HFFc6 (cell line): Measurements from ENCODE around the gene PCSK7. TPM values are rescaled to one million over a fixed set of nuclear protein-coding genes. Genes with fewer than 3 reads are reported as not detected.

Experiments used
- DNase-seq: peaks from one replicate; pipeline ENCODE4 v3.0.0-alpha.2; 2018
- H3K27ac Mint-ChIP-seq: 2 replicates; pipeline ENCODE4 v1.8.0; 2020; ENCODE audit warnings: mild to moderate bottlenecking, mixed read lengths
- H3K27me3 Mint-ChIP-seq: 2 replicates; pipeline ENCODE4 v1.8.0; 2021; ENCODE audit warnings: mild to moderate bottlenecking, moderate library complexity, mixed read lengths; ENCODE audit not compliant: insufficient read depth
- H3K36me3 Mint-ChIP-seq: 2 replicates; pipeline ENCODE4 v1.8.0; 2021; ENCODE audit warnings: low read depth, mixed read lengths
- H3K4me1 Mint-ChIP-seq: 2 replicates; pipeline ENCODE4 v1.8.0; 2020; ENCODE audit warnings: low read depth, mixed read lengths
- H3K4me3 Mint-ChIP-seq: 2 replicates; pipeline ENCODE4 v1.8.0; 2020; ENCODE audit warnings: mild to moderate bottlenecking, moderate library complexity, mixed read lengths
- H3K9me3 Mint-ChIP-seq: 2 replicates; pipeline ENCODE4 v1.8.0; 2020; ENCODE audit warnings: mild to moderate bottlenecking, mixed read lengths
- CTCF ChIP-seq: fragments of 200-600 bp; sonication (generic); IDR thresholded peaks from 2 replicates; pipeline ENCODE4 v1.5.0; 2021; ENCODE audit warnings: antibody characterized with exemption, mild to moderate bottlenecking
- total RNA-seq, 6 experiments: library from RNA; stranded (reverse); fragmentation: NEBNext Ultra II Directional; extraction: Animal tissue kit (Norgen Biotek cat#: 25700); gene quantifications; 2 replicates in 1 of 6; 3 replicates in 5 of 6; pipeline ENCODE4 v1.2.3, GENCODE V29; 2021

Gene PCSK7
- total RNA-seq, 6 experiments from 2014 or later, result 64.1 to 73.6 (median 68.0) TPM

GRCh38 chr11:117166491-117166890, 65.4 kb downstream of the PCSK7 start:
- peak; percentile 33 for DNase-seq
- no peaks in the 10 kb centered on the region for H3K9me3 Mint-ChIP-seq
- peaks cover 50% of the 10 kb centered on the region for H3K36me3 Mint-ChIP-seq
- peak overlapping the region; percentile 44 for H3K27ac Mint-ChIP-seq
- no peak overlapping the region for H3K4me3 Mint-ChIP-seq
- H3K4me1 Mint-ChIP-seq, result peaks cover 24% of the 10 kb centered on the region
- no peaks in the 10 kb centered on the region for H3K27me3 Mint-ChIP-seq
- no peak for TF ChIP-seq CTCF

GRCh38 chr11:117160826-117161225, 71.0 kb downstream of the PCSK7 start:
- Mint-ChIP-seq H3K27me3 (no peaks in the 10 kb centered on the region), H3K36me3 (peaks cover 29% of the 10 kb centered on the region), H3K4me3 (no peak overlapping the region), H3K27ac (no peak overlapping the region), H3K9me3 (no peaks in the 10 kb centered on the region), H3K4me1 (peaks cover 11% of the 10 kb centered on the region)
- TF ChIP-seq CTCF, result no peak
- no peak for DNase-seq

- Mint-ChIP-seq H3K9me3 (no peaks in the 10 kb centered on the region), H3K27ac (no peak overlapping the region; the same call in 1 of the 2 replicates), H3K36me3 (peaks cover 22% of the 10 kb centered on the region), H3K4me3 (no peak overlapping the region), H3K27me3 (no peaks in the 10 kb centered on the region), H3K4me1 (peaks cover 5% of the 10 kb centered on the region)
- no peak for DNase-seq
- no peak for TF ChIP-seq CTCF
These were observed 72.0 kb downstream of the PCSK7 start for GRCh38 chr11:117159892-117160291.

GRCh38 chr11:117157507-117157906, 74.4 kb downstream of the PCSK7 start:
- TF ChIP-seq CTCF, result no peak
- Mint-ChIP-seq H3K27ac (no peak overlapping the region), H3K27me3 (no peaks in the 10 kb centered on the region), H3K4me1 (peaks cover under 1% of the 10 kb centered on the region; the same call in 1 of the 2 replicates), H3K36me3 (peaks cover 12% of the 10 kb centered on the region; the same call in 1 of the 2 replicates), H3K9me3 (no peaks in the 10 kb centered on the region), H3K4me3 (no peak overlapping the region)
- DNase-seq, result no peak

GRCh38 chr11:117154468-117154867, 77.4 kb downstream of the PCSK7 start:
- Mint-ChIP-seq H3K36me3 (peaks cover 10% of the 10 kb centered on the region; the same call in 1 of the 2 replicates), H3K9me3 (no peaks in the 10 kb centered on the region), H3K27ac (no peak overlapping the region), H3K4me1 (peaks cover 8% of the 10 kb centered on the region; the same call in 1 of the 2 replicates), H3K4me3 (no peak overlapping the region), H3K27me3 (no peaks in the 10 kb centered on the region)
- no peak for DNase-seq
- no peak for TF ChIP-seq CTCF

Other genes with a start within 250 kb of the PCSK7 start
- 10 to 100 TPM; 15.6 to 23.3 (median 19.9) TPM for gene SIK3, start 133.6 kb downstream of the PCSK7 start, total RNA-seq
- gene PAFAH1B2, start 87.8 kb downstream of the PCSK7 start, total RNA-seq, result 100 to 1,000 TPM; 113 to 130 (median 122) TPM
- 10 to 100 TPM; 33.9 to 53.9 (median 37.7) TPM for gene SIDT2, start 53.3 kb downstream of the PCSK7 start, total RNA-seq
- 1,000 to 10,000 TPM; 1,668 to 2,517 (median 1,780) TPM for gene TAGLN, start 32.7 kb downstream of the PCSK7 start, total RNA-seq
- 10 to 100 TPM; 17.7 to 25.6 (median 22.1) TPM for gene RNF214, start 598 bp upstream of the PCSK7 start, total RNA-seq
- 1 to 10 TPM; 4.3 to 6.4 (median 5.7) TPM for gene BACE1-AS, start 59.3 kb upstream of the PCSK7 start, total RNA-seq
- gene BACE1, start 84.2 kb upstream of the PCSK7 start, total RNA-seq, result 10 to 100 TPM; 59.6 to 80.8 (median 70.7) TPM
- gene CEP164, start 95.8 kb upstream of the PCSK7 start, total RNA-seq, result 10 to 100 TPM; 29.0 to 35.6 (median 33.0) TPM